KOPT-K1 (cell line): ENCODE measurements around the gene RARG.

Source experiments
- H3K27ac ChIP-seq: fragments of 200-600 bp; sonication (generic); 2 replicates; pipeline ENCODE4 v1.5.1; 2016; ENCODE audit warnings: antibody characterized with exemption, mild to moderate bottlenecking, low read depth, low read length; ENCODE audit not compliant: poor library complexity, severe bottlenecking
- H3K36me3 ChIP-seq: fragments of 200-600 bp; sonication (generic); 2 replicates; pipeline ENCODE4 v1.5.1; 2017; ENCODE audit warnings: antibody characterized with exemption, mild to moderate bottlenecking, low read length, moderate library complexity; ENCODE audit not compliant: insufficient read depth
- H3K9me3 ChIP-seq: fragments of 200-600 bp; sonication (generic); 2 replicates; pipeline ENCODE4 v1.5.1; 2017; ENCODE audit warnings: antibody characterized with exemption, low read length, mild to moderate bottlenecking; ENCODE audit not compliant: insufficient read depth, poor library complexity, severe bottlenecking

Gene RARG

GRCh38 chr12:53232646-53233461, 845 bp upstream of the RARG start:
- H3K36me3 ChIP-seq, result no peaks in the 10 kb centered on the region
- H3K9me3 ChIP-seq, result no peaks in the 10 kb centered on the region
- peak overlapping the region; percentile 24 for H3K27ac ChIP-seq

GRCh38 chr12:53231671-53231920, 413 bp downstream of the RARG start:
- Histone ChIP-seq H3K9me3 (no peaks in the 10 kb centered on the region), H3K27ac (peak overlapping the region; percentile 33), H3K36me3 (no peaks in the 10 kb centered on the region)

GRCh38 chr12:53230108-53230845, 1.7 kb downstream of the RARG start:
- no peak overlapping the region for H3K27ac ChIP-seq
- H3K36me3 ChIP-seq, result no peaks in the 10 kb centered on the region
- no peaks in the 10 kb centered on the region for H3K9me3 ChIP-seq

- Histone ChIP-seq H3K9me3 (no peaks in the 10 kb centered on the region), H3K36me3 (no peaks in the 10 kb centered on the region), H3K27ac (no peak overlapping the region)
These were observed 2.6 kb downstream of the RARG start for GRCh38 chr12:53229454-53229853.

- H3K27ac ChIP-seq, result no peak overlapping the region
These were observed 4.2 kb downstream of the RARG start for GRCh38 chr12:53227836-53228235.

GRCh38 chr12:53227341-53227740, 4.7 kb downstream of the RARG start:
- Histone ChIP-seq H3K9me3 (no peaks in the 10 kb centered on the region), H3K36me3 (no peaks in the 10 kb centered on the region), H3K27ac (no peak overlapping the region)

More at GRCh38 chr12:53227836-53228235, 4.2 kb downstream of the RARG start:
- no peaks in the 10 kb centered on the region for H3K36me3 ChIP-seq
- H3K9me3 ChIP-seq, result no peaks in the 10 kb centered on the region

GRCh38 chr12:53226815-53227214, 5.2 kb downstream of the RARG start:
- no peak overlapping the region for H3K27ac ChIP-seq
- H3K36me3 ChIP-seq, result no peaks in the 10 kb centered on the region
- no peaks in the 10 kb centered on the region for H3K9me3 ChIP-seq

- no peaks in the 10 kb centered on the region for H3K9me3 ChIP-seq
- no peaks in the 10 kb centered on the region for H3K36me3 ChIP-seq
- H3K27ac ChIP-seq, result no peak overlapping the region
These were observed 6.2 kb downstream of the RARG start for GRCh38 chr12:53225635-53226424.

GRCh38 chr12:53224897-53225634, 6.9 kb downstream of the RARG start:
- no peak overlapping the region for H3K27ac ChIP-seq
- no peaks in the 10 kb centered on the region for H3K9me3 ChIP-seq
- H3K36me3 ChIP-seq, result no peaks in the 10 kb centered on the region

GRCh38 chr12:53224061-53224896, 7.7 kb downstream of the RARG start:
- no peaks in the 10 kb centered on the region for H3K36me3 ChIP-seq

GRCh38 chr12:53223389-53224060, 8.5 kb downstream of the RARG start:
- Histone ChIP-seq H3K36me3 (no peaks in the 10 kb centered on the region), H3K9me3 (no peaks in the 10 kb centered on the region), H3K27ac (peak overlapping the region; percentile 62)

More at GRCh38 chr12:53224061-53224896, 7.7 kb downstream of the RARG start:
- H3K9me3 ChIP-seq, result no peaks in the 10 kb centered on the region
- peak overlapping the region; percentile 62 for H3K27ac ChIP-seq

GRCh38 chr12:53222806-53223261, 9.2 kb downstream of the RARG start:
- Histone ChIP-seq H3K27ac (peak overlapping the region; percentile 62), H3K9me3 (no peaks in the 10 kb centered on the region)

GRCh38 chr12:53222170-53222721, 9.8 kb downstream of the RARG start:
- no peaks in the 10 kb centered on the region for H3K9me3 ChIP-seq

More at GRCh38 chr12:53222806-53223261, 9.2 kb downstream of the RARG start:
- H3K36me3 ChIP-seq, result no peaks in the 10 kb centered on the region

More at GRCh38 chr12:53222170-53222721, 9.8 kb downstream of the RARG start:
- H3K36me3 ChIP-seq, result no peaks in the 10 kb centered on the region
- peak overlapping the region; percentile 62 for H3K27ac ChIP-seq
